Measurements from ENCODE around the gene CIROP. TPM values are rescaled to one million over a fixed set of nuclear protein-coding genes. Genes with fewer than 3 reads are reported as not detected.
A peak's percentile ranks its signal among the peaks of the same experiment; 100 is the strongest.

Gene CIROP
- total RNA-seq, 1 experiment from 2014 or later, result 0.11 TPM

DNA sequence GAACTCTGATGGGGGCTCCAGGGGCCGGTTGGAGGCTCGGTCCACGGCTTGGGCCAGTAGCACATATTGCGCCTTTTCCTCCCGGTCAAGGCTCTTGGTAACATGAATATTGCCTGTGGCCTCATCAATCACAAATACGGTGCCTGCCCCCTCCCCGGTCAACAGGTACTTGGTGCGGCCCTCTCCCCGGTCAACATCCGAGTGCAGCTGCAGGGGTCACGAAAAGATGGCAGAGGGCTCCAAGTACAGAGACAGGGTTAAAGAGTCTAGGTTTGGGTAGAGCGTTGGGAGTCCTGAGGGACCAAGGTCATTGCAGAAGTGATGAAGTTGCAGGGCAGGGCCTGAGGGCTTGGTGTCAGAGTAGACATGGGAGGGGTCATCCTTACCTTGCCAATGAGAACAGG lies 49.6 kb downstream of the CIROP start:
- TF ChIP-seq TEAD4 (CRISPR knock-in tag; IDR thresholded peaks at IDR 0.05), result no peak
- Mint-ChIP-seq H3K4me1 (peaks cover 16% of the 10 kb centered on the region), H3K27me3 (ENCODE audit: low read depth) (peaks cover 5% of the 10 kb centered on the region; the same call in 1 of the 2 replicates), H3K9me3 (no peaks in the 10 kb centered on the region), H3K4me3 (no peak overlapping the region), H3K27ac (no peak overlapping the region), H3K36me3 (peaks cover 11% of the 10 kb centered on the region)
- ATAC-seq (no peak), DNase-seq (ENCODE audit: low spot score) (no peak)
- ChIA-PET POLR2A (interaction anchor here (1.4 to 1.7 kb wide), 2 partner anchors 60 to 73 kb away, joined by 4 read pairs; partner anchors contain the start of gene AJUBA), CTCF (interaction anchor here (0.6 to 8.8 kb wide), 17 partner anchors 13 to 233 kb away, joined by 3 to 224 read pairs (median 16); partner anchors contain the start of genes AJUBA, PRMT5 and PSMB11)

DNA sequence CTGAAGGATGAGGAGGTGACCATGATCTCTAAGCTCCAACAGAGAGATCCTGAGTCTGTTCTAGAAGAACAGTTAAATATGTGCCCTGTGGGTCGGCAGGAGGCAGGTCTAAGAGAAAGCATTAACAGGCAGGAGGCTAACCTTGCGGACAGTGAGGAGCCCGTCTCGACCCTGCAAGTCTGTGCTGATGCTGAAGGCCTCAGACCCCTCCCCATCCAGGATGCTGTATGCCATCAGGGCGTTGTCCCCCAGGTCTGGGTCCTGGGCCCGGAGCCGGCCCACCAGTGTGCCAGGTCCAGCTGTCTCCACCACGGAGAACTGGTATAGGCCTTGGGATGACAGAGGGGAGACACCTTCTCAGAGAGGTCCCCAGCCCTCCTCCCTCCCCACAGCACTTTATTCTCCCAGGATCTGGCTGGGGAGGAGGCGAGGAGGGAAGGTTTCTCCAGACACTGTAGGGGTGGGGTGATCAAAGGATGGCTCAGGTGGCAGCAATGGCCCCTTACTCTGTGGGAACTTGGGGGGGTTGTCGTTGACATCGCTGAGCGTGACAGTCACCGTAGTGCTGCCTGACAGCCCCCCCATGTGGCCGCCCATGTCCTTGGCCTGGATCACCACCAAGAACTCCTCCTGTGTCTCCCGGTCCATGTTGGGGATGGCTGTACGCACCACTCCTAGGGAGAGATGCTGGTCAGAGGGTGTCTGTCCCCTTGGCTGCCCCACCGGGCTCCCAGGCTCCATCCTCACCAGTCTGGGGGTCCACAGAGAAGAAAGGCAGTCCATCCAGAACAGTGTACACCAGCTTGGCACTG lies 50.6 kb downstream of the CIROP start:
- POLR2A ChIA-PET, result interaction anchor here (0.7 to 0.9 kb wide), 2 partner anchors 17 to 97 kb away, joined by 3 read pairs; partner anchors contain the start of gene HAUS4

More for the DNA sequence above, 50.6 kb downstream of the CIROP start:
- no peak for TF ChIP-seq NR1H2 (CRISPR knock-in tag; IDR thresholded peaks at IDR 0.05)
- TF ChIP-seq ELF4 (CRISPR knock-in tag; IDR thresholded peaks at IDR 0.05; ENCODE audit: low read depth), result no peak
- TF ChIP-seq PREB (CRISPR knock-in tag; IDR thresholded peaks at IDR 0.05; ENCODE audit: borderline replicate concordance), result no peak
- TF ChIP-seq FOXP1 (CRISPR knock-in tag; IDR thresholded peaks at IDR 0.05; ENCODE audit: borderline replicate concordance), result no peak
- TF ChIP-seq ETV6 (CRISPR knock-in tag; IDR thresholded peaks at IDR 0.05), result no peak
- TF ChIP-seq, protein P1, sequence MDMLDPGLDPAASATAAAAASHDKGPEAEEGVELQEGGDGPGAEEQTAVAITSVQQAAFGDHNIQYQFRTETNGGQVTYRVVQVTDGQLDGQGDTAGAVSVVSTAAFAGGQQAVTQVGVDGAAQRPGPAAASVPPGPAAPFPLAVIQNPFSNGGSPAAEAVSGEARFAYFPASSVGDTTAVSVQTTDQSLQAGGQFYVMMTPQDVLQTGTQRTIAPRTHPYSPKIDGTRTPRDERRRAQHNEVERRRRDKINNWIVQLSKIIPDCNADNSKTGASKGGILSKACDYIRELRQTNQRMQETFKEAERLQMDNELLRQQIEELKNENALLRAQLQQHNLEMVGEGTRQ (CRISPR knock-in tag; IDR thresholded peaks at IDR 0.05), result no peak
- no peak for TF ChIP-seq MXD4 (CRISPR knock-in tag; IDR thresholded peaks at IDR 0.05; ENCODE audit: borderline replicate concordance)
- TF ChIP-seq, protein P2, sequence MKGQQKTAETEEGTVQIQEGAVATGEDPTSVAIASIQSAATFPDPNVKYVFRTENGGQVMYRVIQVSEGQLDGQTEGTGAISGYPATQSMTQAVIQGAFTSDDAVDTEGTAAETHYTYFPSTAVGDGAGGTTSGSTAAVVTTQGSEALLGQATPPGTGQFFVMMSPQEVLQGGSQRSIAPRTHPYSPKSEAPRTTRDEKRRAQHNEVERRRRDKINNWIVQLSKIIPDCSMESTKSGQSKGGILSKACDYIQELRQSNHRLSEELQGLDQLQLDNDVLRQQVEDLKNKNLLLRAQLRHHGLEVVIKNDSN (CRISPR knock-in tag; IDR thresholded peaks at IDR 0.05), result no peak
- TF ChIP-seq, protein P3, sequence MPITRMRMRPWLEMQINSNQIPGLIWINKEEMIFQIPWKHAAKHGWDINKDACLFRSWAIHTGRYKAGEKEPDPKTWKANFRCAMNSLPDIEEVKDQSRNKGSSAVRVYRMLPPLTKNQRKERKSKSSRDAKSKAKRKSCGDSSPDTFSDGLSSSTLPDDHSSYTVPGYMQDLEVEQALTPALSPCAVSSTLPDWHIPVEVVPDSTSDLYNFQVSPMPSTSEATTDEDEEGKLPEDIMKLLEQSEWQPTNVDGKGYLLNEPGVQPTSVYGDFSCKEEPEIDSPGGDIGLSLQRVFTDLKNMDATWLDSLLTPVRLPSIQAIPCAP (CRISPR knock-in tag; IDR thresholded peaks at IDR 0.05), result no peak
- TF ChIP-seq CDX4 (CRISPR knock-in tag; IDR thresholded peaks at IDR 0.05; ENCODE audit: borderline replicate concordance), result no peak
- TF ChIP-seq, protein P4, sequence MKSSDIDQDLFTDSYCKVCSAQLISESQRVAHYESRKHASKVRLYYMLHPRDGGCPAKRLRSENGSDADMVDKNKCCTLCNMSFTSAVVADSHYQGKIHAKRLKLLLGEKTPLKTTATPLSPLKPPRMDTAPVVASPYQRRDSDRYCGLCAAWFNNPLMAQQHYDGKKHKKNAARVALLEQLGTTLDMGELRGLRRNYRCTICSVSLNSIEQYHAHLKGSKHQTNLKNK (CRISPR knock-in tag; IDR thresholded peaks at IDR 0.05), result no peak
- no peak for TF ChIP-seq CTCF (IDR thresholded peaks at IDR 0.05)
- no peak for TF ChIP-seq E2F1 (CRISPR knock-in tag; IDR thresholded peaks at IDR 0.05)
- TF ChIP-seq MYBL2 (CRISPR knock-in tag; IDR thresholded peaks at IDR 0.05), result no peak
- TF ChIP-seq HMGXB4 (CRISPR knock-in tag; IDR thresholded peaks at IDR 0.05), result no peak
- Mint-ChIP-seq H3K9me3 (no peaks in the 10 kb centered on the region), H3K4me1 (peaks cover 16% of the 10 kb centered on the region), H3K36me3 (peaks cover 6% of the 10 kb centered on the region; the same call in 1 of the 2 replicates), H3K4me3 (no peak overlapping the region; the same call in 1 of the 2 replicates), H3K27me3 (ENCODE audit: low read depth) (peaks cover 5% of the 10 kb centered on the region; the same call in 1 of the 2 replicates), H3K27ac (no peak overlapping the region)
- ATAC-seq, result no peak
- CTCF ChIA-PET, result interaction anchor here (1.0 to 8.8 kb wide), 6 partner anchors 12 to 232 kb away, joined by 3 to 224 read pairs (median 96); partner anchors contain the start of gene PSMB11
- DNase-seq (ENCODE audit: low spot score), result peak; percentile 61

All from WTC11 (cell line).